HG03439 (cell line): ENCODE results near the gene GPR176.

ENCODE experiments used
- ATAC-seq: cut with Tn5 transposase; IDR thresholded peaks from one replicate; pipeline ENCODE4 v1.9.1; 2021; ENCODE audit warnings: mild to moderate bottlenecking, moderate library complexity; ENCODE audit not compliant: unreplicated experiment

GPR176 gene, protein sequence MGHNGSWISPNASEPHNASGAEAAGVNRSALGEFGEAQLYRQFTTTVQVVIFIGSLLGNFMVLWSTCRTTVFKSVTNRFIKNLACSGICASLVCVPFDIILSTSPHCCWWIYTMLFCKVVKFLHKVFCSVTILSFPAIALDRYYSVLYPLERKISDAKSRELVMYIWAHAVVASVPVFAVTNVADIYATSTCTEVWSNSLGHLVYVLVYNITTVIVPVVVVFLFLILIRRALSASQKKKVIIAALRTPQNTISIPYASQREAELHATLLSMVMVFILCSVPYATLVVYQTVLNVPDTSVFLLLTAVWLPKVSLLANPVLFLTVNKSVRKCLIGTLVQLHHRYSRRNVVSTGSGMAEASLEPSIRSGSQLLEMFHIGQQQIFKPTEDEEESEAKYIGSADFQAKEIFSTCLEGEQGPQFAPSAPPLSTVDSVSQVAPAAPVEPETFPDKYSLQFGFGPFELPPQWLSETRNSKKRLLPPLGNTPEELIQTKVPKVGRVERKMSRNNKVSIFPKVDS

DNA sequence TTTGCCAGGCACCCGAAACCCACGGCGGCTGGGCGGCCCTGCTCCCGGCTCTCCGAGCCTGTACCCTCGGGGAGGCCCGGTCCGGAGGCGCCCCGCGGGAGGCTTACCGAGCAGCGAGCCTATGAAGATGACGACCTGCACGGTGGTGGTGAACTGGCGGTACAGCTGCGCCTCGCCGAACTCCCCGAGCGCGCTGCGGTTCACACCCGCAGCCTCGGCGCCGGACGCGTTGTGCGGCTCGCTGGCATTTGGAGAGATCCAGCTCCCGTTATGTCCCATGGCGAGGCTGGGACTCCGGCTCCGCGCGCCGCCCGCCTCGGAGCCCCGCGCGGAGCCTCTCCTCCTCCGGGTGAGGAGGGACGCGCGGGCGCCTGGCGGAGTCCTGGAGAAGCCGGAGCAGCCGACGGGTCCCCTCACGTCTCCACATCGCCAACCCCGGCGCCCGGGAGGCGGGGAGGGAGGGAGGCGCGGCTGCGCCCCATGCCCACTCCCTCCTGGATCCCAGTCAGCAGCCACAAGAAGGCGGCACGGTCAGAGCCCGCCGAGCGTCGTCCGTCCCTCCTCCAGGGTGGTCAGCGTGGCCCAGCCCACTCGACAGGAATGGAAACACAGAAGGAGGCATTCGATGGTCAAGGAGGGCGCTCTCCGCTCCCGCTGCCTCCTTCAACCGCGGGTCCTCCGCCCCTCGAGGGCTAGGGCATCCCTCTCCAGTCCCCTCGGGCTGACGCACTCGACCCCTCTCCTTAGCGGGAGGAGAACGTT, at the start of gene GPR176:
GPR176 (minus strand) TSS at position 519 of the 762 bp plus-strand sequence; CDS start at position 279, 240 bp downstream.
- ATAC-seq = peak; percentile 7

- ATAC-seq = no peak
Measured at GRCh38 chr15:39969002-39969394, 48.9 kb upstream of the GPR176 start.

DNA sequence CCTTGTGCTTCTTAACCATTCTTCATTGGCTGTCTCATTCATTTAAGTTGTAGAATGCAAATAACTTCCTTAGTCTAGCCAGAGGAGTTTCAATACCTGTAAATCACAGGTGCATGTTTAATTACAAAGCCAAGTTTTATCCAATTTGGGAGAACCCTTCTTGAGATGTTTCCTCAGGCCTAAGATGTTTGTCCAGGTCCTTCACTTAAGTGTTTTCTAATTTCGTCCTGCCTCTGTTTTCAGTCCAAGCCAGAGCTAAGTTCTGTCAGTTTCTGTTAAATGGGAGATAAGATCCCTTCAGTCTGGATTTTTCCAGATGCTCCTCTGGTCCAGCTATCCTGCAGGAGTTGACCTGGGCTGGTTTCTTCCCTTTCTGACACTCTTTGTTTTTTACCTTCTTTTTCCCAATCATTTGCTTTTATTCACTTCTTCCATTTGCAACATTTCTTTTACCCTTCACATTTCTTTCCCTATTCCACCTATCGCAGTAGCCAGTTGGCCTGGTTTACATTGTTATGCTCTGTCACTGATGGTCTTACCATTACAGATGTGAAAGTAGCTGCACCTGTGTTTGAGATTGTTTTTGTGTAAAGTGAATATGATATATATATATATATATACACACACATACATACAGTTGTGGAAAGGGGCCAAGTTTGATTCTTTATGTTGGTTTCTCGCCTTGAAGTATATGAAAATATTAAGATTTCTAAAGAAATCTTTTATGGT, 48.4 kb upstream of the GPR176 start:
- no peak for ATAC-seq

DNA sequence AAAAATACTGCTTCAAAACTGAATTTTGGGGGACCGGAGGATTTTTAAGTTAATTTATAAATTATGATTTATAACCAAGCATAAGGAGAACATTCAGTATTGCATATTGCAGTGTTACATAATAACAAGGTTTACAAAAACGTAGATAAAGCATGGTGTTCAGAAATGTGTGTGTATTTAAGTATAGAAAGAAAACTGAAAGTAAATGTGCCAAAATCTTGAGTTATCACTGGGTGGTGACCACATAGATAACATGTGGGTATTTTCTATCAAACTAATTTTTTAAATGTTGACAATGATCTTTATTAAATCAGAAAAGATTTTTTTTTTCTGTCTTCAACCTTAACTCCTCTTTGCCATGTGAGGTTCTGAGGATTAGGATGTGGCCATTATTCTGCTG, 46.5 kb upstream of the GPR176 start:
- no peak for ATAC-seq

DNA sequence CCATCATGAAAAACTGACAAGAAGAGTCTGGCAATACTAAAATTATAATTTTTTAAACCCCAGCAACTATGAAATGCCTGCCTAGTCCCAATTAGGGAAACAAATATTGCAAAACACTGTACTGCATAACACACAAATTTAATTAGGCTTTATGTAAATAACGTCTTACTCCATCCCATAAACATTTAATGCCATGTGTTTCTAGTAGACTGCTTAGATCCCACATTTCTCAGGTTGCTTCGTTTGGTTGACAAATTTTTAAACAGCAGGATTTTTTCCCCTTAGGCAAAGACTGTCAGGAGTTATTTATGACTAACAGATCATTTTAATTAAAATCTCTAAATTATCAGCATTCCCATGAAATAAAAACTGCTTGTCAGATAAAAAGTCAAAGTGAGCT, 43.7 kb upstream of the GPR176 start:
- ATAC-seq = no peak

- no peak for ATAC-seq
Measured at GRCh38 chr15:39961051-39961450, 41.0 kb upstream of the GPR176 start.

- no peak for ATAC-seq
Measured at GRCh38 chr15:39960411-39960810, 40.3 kb upstream of the GPR176 start.

DNA sequence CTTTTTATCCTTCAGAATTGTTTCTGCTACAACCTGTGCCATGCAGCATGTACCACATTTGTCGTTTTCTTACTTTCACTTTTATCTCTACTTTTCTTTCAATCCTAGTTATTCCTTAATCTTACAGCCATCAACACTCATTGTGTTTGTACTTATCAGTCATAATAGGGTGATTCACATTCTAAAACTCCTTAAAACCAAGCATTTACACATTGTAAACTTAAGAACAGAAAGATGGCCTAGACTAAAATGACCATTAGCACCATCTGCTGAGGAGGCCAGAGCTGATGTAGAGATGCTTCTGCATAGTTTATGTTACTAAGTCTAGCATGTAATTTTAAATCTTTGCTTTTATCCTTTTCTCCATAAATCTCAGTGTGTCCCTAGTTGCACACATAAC, 39.3 kb upstream of the GPR176 start:
- ATAC-seq = no peak

DNA sequence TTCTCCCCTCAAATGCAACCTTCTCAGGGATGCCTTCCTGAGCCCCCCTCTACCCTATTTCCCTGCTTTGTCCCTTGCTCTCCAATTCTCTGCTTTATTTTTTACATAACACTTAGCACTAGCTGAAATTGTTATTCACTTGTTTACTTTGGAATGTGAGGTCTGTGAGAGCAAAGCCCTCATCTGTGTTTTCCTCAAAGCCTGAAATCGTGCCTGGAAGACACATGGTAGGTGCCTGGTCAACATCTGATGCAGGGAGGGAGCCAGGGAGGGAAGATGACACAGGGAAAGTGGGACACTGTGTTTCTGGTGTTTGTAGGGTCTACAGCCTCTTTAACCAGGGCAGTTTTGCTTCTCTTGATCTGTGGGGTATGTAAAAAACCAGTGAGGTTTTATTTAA, 37.4 kb upstream of the GPR176 start:
- ATAC-seq = no peak

DNA sequence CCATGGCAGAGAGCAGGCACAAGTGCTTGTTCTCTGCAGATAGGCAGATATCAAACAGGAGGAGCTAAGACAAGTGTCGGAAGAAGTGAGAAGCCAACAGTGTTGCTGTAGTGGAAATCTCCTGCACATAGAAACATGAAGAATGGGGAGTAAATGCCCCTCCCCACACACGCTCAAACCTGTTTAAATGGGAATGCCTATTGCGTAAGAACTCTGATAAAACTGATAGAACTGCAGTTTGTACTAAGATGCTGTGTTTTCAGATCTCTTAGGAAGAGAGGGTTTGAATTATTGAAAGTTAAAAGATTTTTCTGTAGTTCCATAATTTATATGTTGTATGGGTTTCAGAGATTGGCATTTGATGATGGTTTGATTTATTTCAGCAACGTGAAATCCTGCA, 33.5 kb upstream of the GPR176 start:
- no peak for ATAC-seq

DNA sequence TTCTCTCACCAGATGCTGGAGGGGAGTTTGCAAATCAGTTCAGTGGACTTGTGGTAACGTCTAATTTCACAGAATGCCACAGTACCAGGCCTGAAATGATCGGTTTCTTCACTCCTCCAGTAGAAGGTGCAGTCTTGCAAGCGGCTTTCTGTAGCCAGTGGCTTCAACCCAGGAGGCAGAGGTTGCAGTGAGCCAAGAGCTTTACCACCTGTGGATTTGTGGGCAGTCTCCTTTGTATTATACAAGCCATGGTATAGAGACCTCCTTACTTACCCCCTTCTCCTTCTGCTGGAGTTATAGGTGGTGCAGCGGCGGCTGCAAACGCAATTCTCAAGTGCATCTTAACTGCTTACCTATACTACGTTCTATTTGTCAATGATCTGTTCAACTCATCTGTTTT, 31.5 kb upstream of the GPR176 start:
- no peak for ATAC-seq

- no peak for ATAC-seq
Measured at GRCh38 chr15:39948817-39949216, 28.8 kb upstream of the GPR176 start.

DNA sequence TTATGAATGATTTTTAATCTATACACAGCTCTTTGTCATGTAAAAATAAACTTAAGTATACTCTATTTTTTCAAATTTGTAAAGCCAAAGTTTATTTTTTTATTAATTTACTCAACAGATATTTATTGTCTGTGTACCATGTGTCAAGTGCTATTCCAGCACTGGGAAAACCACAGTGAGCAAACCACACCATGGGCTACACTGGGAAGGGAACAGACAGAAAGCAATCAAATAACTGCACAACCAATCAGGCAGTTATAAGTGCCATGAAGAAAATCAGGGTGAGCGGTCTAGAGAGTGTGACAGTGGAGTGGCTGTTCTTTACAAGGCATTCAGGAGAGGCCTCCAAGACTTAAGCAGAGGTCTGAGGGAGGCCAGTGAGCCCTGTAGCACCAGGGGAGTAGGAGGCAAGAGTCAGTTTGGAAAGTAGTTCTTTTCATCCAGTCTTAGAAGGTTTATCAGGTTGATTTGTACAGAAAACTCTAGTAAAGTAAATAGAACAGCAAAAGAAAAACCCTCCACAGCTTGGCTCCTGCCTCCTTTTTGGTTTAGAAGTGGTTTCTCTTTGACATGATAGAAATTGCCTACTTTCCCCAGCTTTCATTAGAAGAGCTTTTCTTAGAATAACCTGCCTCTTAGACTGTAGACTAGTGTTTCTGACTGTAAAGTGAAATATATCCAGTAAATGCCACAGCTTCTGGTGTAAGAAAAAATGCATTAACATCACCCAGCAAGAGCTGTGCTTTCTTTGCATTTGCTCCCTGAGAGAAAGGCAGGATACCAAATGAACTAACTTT, 27.5 kb upstream of the GPR176 start:
- ATAC-seq = no peak

DNA sequence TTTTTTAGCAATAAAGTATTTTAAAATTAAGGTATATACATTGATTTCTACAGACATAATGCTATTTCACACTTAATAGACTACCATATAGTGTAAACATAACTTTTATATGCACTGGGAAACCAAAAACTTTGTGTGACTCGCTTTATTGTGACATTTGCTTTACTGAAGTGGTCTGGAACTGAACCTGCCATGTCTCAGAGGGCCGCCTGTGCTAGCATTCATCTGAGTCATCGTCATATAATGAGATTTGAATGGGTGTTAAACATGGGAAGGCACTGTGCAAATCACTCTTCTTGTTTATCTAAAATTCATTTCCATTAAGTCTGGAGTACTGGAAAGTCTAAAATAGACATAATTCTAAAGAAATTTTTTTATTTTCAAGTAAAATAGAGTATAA, 26.8 kb upstream of the GPR176 start:
- no peak for ATAC-seq

DNA sequence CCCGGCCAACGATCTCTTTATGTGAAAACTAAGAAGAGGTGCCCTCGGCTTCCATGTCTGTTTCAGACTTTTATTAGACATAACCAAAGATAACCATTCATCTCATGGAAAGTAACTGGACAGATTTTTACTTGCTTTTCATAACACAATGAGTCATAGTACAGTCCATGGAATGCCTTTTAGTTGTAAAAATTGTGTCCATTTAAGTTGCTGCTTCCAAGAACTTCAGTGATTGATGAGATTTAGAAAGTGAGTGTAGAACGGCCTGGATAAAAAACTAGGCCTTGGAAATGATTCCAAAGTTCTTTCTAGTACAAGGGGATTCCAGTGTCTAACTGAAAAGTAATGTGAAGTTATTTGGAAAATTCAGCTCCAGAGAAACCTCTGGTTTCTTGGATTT, 24.7 kb upstream of the GPR176 start:
- no peak for ATAC-seq

GRCh38 chr15:39942753-39943150, 22.7 kb upstream of the GPR176 start:
- no peak for ATAC-seq

DNA sequence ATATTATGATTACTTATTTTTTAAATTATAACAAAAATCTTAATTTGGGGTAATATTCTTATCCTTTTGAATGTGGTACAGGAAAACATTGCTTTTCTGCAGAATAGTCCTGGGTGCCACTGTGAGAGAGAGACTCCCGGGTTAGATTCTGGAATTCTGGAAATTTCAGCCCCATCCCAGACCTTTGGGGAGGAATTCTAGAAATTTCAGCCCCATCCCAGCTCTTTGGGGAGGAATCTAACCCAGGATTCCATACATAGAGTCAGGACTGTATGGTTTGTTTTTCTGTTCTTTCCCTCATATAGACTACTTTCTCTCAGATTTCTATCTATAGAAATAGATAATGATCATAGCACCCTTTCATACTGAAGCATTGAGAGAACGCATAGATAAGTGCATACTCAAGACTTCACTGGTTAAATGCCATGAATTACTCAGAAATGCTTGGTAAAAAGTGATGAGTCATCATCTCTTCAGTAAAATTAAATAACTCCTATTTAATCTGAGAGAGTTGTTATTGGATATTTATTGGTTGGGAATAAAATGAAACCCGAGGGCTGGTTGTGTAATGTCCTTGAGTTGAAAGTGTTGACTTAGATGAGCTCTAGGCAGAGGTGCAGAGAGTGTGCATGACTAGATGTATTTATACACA, 22.2 kb upstream of the GPR176 start:
- no peak for ATAC-seq

DNA sequence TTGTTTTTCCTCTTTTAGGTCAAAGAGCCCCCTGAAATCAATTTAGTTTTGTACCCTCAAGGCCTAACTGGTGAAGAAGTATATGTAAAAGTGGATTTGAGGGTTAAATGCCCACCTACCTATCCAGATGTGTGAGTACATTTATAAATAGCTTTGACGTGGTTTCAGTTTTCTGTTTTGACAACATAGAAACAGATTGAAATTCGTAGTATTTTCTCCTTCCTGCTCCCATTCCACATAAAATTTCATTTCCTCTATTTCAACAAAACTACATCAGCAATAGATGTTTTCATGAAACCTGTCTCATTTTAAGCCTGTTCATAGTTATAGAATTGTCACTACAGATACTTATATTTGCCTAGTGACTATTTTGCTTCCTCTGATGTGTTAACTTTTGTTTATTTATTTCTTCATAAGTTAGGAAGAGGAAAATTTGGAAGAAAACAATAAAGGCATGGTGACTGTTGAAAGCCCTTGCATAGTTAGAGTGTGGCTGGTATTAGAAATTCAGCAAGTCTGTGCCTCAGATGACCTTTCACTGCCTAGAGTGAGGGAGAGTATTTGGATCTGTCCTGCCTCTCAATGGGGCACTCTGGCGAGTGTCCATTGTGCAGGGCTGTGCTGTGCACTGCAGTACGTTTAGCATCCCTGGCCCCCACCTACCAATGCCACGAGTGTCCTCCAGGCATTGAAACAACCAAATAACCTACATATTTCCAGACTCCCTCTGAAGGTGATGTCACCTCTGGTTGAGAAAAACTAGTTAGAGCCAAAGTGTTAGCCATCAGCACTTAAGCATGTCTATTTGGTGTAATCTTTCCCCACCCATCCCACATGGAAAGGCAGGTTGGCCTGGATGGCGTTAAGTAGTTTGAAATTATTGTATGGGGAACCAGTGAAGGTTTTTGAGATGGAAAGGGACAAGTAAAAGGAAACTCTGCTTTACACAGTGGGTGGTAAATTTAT, 19.7 kb upstream of the GPR176 start:
- no peak for ATAC-seq

DNA sequence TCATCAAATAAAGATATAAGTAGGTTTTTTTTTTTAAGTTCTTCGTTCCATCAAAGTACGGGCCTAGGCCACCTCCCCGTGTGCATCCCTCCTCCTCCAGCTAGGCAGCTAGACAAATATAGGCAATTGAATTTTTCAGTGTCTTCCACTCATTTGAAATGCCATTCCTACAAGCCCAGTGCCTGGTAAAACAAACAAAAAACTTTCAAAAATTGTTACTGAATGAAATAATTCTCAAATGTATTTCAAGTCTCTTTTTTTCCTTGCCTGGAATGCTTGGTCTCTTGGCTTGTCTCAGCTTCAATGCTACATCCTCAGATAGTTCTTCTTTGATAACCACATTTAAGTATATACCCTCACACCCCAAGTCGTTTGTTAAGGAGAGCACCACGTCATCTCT, 17.6 kb upstream of the GPR176 start:
- no peak for ATAC-seq
